Stimulated activated CD8-positive, alpha-beta memory T cell treated with anti-CD3 and anti-CD28 coated beads, Interleukin-2, amount 100 ng/mL, for 48 hours (primary cell): ENCODE data around the gene CBX6.

Source experiments
- DNase-seq, 2 donors: peaks; one replicate each; pipeline ENCODE4 v3.0.0-alpha.2; 2020; ENCODE audit warnings: low read depth in 2 of 2

Gene CBX6

DNA sequence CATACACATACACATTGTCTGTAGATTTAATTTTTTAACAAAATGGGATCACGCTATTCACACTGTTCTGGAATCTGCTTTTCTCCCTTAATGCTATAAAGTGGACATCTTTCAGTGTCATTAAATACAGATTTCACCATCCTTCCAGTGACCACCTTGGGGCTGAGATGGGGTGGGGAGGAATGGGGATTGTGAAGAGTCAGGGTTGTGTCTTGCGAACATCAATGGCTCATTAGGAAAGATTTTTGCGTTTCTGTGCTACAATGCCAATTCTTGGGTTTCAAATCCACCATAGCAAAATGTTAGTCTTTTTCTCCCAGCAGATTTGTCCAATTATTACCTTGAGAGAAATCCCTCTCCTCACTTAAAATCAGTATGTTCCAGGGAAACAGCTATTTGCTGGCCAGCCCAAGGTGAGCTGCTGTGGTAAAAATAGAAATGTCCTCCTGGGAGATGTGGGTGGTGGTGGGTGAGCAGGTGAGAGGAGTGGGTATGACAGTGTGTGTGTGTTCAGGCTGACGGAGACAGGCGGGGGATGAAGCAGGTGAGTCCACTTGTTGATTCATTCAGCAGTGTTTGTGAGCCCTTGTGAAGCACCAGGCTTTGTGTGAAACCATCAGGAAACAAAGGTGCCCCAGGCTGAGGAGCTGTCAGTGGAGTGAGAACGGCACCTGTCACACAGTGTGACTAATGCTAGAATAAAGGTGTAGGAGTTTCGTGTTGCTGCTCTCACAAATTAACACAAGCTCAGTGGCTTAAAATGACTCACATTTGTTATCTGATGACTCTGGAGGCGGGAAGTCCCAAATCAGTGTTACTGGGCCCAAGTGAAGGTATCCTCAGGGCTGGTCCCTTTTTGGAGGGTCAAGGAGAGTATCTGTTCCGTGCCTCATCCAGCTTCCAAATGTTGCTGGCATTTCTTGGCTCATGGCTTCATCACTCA is 1.7 kb upstream of the CBX6 start:
- peak in 1 of 2 donors; percentile 49 for DNase-seq

DNA sequence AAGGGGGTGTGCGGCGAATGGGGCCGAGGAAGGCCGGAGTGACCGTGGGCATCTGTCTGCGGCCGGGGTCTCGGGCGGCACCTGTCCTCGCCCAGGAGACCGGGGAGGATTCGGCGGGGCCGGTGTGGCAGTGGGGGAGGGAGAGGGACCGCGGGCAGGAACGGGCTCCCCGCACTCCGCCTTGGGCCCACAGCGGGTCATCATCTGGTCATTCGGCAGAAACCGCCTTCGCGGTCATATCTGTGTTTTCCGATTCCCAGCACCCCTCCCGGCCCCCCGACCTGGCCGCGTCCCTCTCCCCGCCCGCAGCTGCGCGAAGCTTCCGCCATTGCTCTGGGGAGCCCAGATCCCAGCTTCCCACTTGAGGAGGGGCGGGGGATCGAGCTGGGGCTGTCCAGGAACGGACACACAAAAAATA is 824 bp upstream of the CBX6 start:
- no peak for DNase-seq

DNA sequence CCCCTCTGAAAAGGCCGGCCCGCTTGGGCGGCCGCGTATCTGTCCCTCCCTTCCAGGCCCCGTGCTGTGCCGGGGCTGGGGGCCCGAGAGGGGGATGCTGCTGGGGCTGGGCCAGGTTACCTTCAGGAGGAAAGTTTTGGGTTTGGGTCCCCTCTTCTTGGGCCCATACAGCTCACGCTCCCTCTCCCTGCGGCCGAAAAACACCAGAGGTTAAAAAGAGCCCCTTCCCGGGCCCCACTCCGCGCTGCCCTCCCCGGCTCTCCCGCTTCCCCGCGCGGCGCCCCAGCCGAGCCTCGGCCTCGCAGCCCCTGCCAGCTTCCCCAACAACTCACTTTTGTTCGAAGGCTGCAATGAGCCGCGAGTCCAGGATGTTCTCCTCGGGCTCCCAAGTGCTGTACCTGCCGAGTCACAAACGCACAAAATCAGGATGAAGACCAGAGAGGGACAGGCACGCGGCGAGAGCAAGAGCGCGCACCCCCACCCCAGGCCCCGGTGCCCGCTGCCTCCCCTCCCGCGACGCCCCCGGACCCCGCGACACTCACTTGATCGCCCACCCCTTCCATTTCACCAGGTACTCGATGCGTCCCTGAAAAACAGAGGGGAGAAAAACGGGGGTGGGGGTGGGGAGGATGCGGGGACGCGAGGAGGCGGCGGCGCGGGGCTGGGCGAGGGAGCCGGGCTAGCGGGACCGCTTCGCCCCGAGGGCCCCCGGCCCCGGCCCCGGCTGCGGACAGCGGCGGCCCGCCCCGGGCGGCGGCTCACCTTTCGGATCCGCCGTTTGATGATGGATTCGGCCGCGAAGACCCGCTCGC is 450 bp downstream of the CBX6 start:
- no peak for DNase-seq

DNA sequence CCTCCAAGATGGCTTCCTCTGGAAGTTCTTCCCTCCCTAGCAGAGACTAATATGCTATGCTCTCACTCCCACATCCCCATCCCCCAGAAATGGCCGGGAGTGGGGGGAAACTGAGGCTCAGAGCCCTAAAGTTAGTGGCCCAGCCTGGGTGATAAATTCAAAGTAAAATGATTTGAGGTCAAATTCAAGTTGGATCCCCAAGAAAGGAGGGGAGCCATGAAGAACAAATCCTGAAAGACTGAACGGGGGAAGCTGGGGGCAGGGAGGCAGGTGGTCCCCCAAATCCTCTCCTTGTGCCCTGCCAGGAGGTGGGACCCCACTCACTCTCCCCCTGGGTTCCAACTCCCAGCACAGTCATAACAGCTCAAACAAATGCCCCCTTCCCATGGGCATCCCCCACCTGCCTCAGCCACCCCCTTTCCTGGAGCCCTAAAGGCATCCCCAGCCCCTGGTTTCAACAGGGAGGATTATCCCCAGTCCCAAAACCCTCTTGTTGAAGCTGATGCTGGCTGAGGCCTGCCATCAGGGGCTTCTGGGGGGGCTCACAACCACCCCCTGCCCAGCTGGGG is 1.1 kb downstream of the CBX6 start:
- no peak for DNase-seq

DNA sequence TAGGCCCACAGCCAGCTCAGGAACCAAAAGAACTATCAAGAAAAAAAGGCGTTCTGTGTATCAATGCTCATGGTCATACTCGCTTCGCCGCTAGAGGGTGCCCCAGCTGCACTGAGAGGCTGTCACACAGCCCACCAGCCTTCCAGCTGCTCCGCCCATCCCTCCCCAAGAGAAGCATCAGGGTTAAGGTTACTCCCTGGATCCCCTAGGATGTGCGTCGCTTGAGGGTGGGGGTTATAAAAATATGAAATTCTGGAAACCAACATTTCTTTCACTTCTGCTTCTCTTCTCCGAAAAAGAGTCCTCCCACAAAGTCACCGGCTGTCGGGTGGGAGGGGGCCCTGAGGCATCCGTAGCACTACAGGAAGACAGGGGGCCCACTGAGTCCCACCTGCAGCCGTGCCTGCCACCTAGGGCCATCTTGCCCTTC is 1.7 kb downstream of the CBX6 start:
- peak; percentile 85 to 89 for DNase-seq

DNA sequence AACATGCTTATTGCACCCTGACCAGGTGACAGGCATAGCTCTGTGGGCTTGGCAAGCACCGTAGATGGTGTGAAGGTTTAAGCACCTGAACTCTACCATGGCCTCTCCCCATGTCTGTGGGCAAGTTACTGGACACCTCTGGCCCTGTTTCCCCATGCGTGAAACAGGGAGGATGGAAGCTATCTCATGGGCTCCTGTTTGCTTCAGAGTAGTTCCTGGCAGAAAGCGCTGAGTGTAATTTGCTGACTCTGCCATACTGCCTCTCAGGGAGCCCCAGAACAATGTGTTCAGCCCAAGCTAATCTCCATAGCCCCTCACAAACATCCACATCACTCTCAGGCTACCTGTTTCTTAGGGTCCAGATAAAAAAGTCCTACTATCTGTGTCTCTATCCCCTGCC is 2.4 kb downstream of the CBX6 start:
- DNase-seq = no peak

DNA sequence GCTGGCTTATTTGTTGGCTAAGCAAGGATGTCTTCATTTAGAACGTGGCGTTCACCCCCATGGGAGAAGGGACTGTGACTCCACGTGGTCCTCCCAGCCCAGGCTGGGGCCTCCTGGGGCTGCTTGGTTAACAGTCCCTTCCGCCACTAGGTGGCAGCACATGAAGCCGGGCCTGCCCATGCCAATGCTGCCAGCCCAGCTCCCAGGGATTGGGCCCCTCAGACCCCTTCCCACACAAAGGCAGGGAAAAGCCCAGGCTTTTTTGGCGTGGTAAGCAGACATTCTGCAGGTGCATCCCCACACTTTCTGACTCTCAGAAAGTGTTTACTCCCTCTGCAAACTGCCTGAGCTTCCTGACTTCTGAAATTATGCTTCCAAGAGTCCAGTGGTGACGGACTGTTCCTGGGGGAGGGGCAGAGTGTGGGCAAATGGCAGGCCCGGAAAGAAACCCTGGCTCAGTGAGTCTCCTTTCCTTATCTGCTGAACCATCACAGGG is 3.1 kb downstream of the CBX6 start:
- DNase-seq = peak; percentile 81 to 83

DNA sequence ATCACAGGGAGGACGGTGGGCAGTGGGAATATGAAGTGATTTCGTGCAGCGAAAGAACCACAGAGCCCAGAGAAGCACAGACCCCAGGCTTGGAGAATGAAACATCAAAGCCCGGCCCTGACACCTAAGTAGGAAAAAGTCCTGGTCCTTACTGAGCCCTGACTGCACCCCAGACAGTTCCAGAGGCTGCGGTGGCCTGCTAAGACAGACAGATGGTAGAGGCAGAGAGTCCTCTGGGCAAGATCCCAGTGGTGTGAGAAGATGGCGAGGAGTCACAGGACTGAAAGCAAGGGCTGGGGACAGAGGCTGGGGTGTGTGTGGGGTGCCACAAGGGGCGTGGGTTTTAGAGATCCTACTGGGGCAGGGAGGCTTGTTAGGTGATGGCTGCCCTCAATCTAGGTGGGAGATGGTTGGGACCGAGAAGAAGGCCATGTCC is 3.7 kb downstream of the CBX6 start:
- no peak for DNase-seq

DNA sequence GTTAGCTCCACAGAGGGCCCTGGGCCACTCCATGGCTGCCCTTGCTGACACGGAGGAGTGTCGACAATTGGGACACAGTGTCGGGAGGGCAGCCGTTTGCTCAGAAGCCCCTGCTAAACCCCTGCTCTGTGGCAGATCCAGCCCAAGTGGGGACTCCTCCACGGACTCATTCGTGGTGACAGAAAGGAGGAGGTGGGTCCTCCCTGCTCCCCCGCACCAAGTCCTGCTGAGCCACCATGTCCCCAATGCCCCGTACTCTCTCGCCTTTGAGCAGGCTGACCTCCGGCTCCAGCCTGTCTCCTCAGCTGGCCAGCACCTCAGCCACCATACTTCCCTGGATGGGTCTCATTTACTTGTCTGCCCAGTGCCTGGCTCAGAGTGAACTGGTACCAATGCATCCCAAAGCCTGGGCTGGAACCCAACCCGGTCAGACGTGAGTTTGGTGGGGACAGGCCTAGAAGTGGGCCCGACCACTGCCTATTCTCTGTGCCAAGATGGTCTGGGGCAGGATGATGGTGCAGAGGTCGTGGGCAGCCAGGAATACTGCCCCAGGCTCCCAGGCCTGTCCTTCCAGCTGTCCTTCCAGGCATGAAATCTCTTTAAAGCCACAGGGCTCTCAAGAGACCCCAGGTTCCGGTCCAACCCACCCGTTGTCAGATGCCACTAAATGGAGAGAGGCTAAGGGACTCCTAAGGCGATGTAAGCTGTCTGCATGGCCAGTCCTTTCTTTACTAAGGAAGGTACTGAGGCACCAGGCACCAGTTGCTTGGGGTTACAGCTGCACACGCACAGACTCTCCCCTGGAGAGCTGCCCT is 4.3 kb downstream of the CBX6 start:
- DNase-seq = no peak

DNA sequence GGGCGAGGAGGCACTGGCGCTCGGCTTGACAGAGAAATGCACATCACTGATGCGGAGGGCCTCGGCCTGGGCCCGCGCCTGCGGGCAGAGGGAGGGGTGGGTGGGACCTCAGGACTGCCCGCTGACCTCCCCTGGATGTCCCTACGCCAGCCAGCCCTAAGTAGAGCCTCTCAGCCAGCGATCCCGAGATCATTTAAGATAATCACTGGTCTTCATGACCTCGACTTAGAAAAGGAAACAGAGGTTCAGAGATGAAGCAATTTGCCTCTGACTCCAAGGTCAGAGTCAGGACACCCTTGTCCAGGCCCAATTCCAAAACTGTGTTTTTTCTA is 4.9 kb downstream of the CBX6 start:
- no peak for DNase-seq

DNA sequence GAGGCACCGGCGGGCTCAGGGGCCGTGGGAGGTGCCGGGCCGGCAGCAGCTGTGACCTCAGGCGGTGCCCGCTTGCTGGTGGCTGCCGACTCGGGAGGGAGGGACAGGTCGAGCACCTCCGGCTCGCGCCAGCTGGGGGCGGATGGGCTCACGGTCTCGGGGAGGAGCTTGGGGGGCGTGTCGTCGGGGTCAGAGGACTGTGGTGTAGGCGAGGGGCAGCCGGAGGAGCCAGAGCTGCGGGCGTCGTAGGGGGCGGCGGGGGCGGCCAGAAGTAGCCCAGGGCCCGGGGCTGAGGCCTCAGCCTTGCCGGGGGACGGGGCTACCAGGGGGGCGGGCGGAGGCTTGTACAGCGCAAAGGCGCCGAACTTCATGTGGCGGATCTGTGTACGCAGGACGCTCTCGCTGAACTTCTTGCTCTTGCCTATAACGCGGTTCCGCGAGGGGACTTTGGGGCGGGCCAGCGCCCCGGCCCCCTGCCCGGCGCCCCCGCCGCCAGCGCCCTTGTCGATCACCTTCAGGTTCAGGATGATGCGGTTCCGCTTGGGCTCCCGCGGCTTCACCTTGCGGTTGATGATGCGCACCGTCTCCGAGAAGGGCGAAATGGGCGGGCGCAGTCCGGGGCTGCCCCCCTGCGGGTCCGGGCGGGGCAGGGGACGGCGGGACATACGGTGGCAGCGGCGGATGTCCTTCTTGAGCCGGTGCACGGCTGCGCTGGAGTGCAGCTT is 5.5 kb downstream of the CBX6 start:
- DNase-seq = no peak

DNA sequence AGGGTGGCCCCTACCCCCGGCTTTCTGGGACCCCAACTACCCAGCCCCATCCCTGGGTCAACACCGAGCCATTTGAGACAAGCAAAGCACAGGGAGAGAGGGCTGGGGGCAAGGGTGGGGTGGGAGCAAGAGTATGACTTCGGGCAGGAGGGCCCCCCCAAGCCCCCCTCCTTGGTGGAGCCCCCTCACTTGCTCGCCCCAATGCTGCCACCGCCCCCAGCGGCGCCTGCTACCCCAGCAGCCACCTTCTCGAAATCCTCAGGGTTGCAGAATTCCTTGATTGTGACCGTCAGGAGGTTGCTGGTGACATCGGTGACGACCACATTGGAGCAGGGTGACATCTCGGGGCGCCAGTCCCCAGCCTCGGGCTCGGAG is 6.0 kb downstream of the CBX6 start:
- no peak for DNase-seq

DNA sequence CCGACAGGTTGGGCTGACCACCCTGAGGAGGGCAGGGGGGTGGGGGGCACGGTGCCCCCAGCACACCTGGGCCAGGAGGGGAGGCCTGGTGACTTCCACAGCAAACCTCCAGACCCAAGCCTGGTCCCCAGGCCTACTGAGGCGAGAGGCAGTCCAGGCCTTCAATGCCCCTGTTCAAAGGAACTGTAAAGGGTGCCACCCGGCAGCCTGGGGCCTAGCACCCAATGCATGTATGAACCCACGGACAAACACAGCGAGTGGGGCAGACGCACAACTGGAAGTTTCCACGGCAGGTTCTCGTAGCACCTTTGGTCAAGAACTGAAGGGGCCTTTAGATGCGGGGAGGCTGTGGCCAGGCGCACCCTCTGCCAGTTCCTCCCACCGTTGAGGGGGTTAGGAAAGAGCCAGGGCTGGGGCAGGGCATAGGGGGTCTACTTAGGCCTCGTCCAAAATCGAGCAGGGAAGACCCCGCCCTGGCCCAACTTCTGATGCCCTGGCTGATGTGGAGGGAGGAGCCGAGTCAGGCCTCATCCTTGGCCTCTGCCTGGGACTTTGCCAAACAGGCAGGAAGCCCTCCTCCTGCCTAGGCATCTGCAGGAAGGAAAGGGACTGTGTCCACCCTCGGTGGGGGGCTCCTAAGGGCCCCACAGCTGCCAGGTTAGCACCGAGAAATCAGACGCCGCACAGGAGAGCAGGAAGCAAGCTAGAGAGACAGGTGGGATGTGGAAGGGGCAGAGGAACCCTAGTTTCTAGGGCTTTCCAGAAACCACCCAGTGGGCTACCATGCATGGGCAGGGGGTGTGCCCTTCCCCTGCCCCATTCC is 6.6 kb downstream of the CBX6 start:
- no peak for DNase-seq

DNA sequence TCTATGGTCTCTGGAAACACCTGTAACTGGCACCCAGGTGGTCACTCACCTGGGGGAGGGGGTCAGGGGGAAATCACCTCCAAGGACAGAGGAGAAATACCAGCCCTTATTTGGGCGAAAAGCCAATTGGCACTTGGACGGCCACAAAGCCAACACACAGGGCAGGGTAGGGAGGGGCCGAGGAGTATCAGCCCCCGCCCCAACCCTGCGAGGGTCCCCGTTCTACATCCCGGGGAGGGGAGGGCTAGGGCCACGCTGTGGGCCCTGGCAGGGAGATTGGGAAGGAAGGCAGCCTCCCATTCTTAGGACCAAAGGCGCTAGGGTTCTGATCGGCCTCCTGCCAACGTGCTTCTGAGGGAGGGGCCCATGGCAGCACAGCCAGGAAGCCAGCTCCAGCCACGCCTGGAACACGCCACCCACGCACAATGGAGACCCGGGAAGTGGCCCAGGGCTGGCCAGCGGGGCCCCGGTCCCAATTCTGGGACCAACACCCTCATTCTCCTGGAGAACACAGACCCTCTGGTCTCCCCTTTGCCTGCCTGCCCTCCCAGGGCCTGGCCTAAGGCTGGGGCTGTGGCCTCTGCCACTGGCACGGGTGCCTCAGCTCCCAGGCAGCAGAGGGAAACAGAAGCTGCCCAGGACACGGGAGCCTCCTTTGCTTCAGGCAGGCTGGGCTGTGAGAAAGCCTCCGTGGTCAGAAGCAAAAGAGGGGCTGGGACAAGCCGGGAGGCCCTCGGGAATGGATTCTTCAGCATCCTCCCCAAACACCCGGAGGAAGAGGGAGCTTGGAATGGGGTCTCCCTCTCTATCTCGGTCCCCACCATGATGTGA is 7.4 kb downstream of the CBX6 start:
- no peak for DNase-seq

DNA sequence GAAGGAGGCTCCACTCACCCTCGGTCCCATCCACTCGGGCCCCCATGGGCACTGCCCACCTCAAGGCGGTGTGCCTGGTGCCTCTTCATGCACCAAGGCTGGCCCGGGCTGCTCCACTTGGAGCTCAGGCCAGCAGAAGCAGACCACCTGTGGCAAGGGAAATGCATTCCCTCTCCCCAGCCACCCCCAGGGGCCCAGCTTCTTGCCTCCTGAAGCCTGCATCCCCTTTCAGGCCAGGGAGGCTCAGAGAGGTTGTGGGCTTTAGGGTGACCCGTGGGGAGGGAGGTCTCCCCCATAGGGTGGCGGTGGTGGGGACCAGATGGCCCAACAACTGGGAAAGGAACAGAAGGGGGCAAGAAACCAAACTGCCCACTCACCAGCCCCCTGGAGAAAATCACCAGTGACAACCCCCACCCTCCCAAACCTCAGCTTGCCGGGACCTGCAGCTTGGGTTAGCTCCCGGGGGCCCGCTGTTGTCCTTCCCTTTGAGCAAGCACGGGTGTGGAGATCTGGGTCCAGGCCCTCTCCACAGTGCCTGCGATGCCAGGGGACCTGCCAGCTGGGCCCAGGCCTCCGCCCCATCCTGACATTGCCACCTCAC is 8.4 kb downstream of the CBX6 start:
- no peak for DNase-seq

DNA sequence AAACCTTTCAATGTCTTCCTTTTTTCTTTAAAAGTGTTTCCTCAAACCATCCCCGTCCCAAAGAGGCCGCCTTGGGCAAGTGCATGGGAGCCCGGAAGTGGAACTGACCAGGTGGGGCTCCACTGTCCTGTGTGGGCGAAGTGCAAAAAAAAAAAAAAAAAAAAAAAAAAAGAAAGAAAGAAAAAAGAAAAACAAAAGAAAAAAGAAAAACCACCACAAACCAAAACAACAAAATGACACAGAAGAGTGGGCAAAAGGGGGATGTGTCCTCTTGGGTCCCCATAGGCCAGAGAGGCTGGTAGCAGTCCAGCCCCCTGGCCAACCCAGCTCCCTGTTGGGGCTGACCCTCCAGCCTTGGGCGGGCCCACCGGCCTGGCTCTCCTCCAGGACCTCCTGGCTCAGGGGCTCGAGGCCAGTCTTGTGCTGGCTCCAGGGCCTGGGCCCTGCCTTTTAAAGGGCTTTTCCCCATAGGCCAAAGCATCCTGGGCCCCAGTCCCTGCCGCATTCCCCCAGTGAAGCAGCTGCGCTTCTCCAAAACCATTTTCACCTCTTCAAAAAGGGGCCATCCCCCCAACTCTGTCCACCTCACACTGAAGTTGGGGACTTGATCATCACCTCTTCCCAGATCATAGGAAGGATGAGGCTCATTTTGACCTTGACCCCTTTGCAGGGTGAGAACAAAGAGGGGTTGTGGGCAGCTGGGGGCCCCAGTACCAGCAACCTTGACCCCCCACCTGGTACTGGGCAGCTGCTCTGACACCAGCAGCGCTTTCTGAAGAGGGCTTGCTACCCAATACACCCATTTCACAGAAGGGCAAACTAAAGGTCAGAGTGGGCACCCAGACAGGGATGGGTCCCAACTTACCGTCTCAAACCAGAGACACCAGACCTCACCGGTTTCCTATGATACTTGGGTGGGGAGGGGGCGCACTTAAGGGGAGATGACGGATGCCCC is 9.4 kb downstream of the CBX6 start:
- DNase-seq = no peak

DNA sequence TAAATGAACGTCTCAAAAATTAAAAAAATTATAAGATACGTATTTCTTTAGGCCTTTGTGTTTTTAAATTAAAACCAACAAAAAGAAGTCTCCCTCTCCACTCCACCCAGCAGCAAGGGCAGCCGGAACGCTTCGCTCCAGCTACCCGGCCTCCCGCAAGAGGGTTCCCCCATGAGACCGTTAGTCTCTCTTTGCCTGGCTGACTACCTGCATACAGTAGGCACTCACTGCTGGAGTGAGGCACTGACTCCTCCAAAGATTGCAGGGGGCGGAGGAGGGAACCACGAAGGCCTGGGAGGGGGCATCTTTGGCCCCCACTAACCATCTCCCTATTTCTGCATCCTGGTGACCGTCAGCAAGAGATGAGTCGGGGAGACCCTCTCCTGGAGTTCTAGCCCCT is 10.1 kb downstream of the CBX6 start:
- no peak for DNase-seq
